Non-pigmented ciliary epithelial cell (primary cell): Measurements from ENCODE around the gene PCBP3.
"Not testable (repeated sequence)": the region's sequence is repeated elsewhere in the genome, so short reads cannot be mapped to it uniquely, and the experiment has no call there.

ENCODE experiments used
- DNase-seq: peaks from one replicate; pipeline ENCODE4 v3.0.0-alpha.2; 2010; ENCODE audit warnings: low read depth

Gene PCBP3

DNA sequence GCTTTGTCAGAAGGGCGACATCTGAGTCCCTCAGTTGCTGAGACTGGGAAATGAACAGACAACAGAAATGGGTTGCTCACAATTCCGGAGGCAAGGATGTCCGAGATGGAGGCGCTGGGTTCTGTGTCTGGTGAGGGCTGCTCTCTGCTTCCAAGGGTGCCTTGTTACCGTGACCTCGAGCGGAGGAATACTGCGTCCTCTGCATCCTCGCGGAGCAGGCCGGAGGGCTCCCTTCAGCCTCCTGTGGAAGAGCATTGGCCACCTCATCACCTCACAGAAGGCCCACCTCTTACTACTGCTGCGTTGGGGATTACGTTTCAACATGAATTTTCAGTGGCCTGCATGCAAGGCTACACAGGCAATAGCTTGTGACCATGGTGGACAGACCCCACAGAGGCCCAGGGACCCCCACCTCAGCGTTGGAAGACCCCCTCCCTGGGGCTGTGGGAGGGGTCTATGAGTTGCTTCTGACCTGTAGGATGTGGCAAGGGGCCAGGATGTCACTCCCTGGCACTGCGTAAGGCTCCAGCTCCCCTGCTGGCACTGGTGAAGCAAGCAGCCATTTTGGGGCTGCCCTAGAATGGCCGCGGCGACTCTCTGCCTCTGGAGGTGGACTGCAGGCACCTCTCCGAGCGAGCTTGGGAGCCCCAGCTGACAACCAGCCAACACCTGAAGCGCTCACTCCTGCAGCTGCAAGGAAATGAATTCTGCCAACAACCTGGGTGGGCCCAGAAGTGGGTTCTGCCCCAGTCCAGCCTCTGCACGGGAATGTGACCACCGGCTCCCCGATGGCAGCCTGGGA, 301.7 kb downstream of the PCBP3 start:
- no peak for DNase-seq

DNA sequence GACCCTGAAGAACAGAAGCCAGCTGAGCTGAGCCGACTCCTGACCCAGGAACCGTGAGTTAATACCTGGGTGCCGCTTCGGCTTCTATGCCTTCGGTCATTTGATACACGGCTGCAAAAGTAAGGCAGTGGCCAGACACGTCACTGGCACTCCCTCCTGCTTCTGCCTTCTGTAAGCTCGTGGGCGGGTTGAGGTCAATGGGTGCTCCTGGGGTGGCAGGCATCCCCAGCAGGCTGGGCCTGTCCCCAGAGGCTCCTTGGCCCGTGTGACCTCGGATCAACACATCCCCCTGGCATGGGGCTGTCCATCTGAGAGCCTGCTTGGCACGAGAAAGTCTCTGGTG, 302.3 kb downstream of the PCBP3 start:
- DNase-seq, result no peak

GRCh38 chr21:45947296-45947695, 303.8 kb downstream of the PCBP3 start:
- no peak for DNase-seq

DNA sequence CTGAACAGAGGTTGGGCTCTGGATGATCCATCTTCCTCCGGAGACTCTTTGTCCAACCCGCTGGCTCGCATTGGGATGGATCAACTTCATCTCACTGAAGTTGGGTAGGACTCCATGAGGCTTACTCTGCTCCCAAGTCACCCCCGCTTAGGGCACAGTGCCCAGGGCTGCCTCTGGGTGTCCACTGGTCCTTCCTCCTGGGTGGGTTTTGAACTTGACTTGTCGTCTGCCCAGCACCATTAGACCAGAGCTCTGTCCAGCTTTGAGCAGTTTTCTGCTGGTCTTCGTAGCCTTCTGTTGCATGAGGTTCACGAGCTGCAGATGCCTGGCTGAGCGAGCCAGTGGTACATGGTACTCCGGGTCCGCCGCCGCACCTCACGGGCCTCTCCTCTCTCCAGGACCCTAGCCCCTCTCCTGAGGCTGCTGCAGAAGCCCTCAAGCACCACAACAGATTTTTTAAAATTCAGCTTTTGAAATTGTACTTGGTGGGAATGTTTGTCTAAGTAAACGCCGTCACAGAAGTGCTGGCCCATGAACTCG, 304.3 kb downstream of the PCBP3 start:
- DNase-seq, result no peak

DNA sequence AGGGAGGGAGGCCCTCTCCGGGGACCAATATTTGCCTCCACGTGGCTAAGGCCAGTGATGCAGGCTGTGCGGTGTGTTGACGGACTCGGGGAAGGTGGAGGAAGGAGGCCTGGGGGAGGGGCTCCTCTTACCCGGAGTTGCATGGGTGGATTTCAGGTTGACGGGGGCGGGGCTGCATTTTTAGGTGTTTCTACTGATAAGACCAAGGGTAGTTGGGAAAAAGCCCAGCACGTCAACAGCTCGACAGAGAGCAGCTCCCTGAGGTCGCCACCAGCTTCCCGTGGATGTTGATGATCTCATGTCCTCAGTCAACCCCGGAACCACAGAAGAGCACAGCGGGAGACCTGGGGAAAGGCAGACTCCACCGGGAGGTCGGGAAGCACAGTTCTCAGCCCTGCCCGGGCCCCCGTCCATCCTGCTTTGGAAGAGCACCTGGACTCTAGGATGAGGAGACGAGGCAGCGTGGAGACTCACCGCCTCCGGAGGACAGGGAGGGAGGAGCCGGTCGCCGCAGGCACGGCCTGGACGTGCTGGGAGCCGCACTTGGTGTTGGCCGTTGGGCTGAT, 305.1 kb downstream of the PCBP3 start:
- DNase-seq, result no peak

GRCh38 chr21:45949928-45950739, 306.6 kb downstream of the PCBP3 start:
- no peak for DNase-seq

GRCh38 chr21:45950740-45951515, 307.4 kb downstream of the PCBP3 start:
- DNase-seq, result no peak

DNA sequence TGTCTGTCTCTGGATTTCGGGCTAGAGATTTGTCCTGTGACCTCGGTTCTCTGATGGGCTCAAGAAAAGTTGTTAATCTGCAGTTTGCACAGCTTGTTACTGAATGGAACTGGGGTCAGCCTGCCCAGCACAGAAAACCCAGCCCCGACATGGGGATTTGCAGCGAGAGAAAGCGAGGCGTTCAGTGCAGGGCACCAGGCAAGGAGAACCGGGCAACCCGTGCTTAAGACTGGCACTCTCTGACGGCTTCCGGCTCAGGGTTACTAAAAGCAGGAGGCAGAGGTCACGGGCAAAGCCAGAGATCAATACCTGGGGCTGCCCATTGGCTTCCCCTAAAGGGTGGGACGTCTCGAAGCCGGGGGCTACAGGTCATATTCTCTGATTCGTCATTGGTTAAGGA, 308.2 kb downstream of the PCBP3 start:
- DNase-seq, result no peak

DNA sequence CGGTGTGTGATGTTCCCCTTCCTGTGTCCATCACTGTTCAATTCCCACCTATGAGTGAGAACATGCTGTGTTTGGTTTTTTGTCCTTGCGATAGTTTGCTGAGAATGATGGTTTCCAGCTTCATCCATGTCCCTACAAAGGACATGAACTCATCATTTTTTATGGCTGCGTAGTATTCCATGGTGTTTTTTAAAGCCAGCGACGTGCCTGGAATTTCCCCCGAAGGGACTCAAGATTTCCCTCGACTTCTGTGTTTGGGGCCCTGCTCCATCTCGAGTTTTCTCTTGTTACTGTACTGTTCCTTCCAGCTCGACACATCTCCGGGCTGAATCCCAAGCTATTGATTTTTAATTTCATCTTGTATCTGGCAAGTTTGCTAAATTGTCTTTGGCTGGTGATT, 309.0 kb downstream of the PCBP3 start:
- not testable (repeated sequence) for DNase-seq

DNA sequence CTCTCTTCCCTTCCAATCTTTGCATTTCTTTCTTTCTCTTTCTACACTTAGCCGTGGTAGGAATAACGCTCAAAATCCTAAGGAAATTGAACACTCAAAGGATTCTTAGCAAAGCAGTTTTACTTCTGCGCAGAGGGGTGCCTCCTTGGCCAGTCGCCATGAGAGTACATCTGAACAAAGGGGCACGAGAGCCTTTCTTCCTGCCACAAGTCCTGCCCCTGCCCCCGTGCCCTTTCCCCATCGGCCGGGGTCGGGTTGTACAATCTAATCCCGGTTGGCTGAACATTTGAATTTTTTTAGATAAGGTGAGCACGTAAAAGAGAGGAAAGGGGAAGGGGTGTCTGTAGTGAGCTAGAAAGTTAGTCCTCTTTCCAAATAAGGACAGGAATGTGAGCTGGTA, 309.4 kb downstream of the PCBP3 start:
- no peak for DNase-seq

DNA sequence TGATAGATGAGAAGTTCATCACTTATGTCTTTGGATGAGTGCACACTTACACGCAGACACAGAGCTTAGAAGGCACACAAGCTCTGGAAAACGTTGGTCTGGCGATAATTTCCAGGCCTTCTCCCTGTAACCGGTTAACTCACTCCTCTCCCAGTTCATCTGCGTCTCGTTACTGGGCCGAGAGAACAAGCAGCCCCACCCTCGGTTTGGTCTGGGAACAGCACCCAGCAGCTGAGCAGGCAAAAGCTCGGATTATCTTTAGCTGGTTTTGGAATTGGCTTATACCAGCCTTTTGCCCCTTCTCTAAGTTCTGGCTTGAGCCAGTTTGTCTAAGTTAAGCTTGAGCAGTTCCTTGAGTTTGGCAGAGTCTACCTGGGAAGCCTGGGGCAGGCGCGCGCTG, 310.7 kb downstream of the PCBP3 start:
- no peak for DNase-seq

DNA sequence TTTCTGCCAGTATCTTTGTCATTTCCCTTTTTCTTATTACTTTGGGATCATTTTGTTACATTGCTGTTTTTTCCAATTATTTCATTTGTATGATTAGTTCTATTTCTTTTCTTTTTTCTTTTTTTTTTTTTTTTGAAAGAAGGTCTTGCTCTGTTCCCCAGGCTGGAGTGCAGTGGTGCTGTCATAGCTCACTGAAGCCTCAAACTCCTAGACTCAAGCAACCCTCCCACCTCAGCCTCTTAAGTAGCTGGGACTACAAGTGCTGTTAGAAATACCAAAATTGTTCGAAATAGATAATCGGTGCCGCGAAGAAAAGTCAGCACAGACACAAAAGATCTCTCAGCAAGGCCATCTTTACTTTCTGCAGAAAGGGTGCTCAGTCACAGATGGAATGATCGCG, 311.4 kb downstream of the PCBP3 start:
- DNase-seq, result no peak

DNA sequence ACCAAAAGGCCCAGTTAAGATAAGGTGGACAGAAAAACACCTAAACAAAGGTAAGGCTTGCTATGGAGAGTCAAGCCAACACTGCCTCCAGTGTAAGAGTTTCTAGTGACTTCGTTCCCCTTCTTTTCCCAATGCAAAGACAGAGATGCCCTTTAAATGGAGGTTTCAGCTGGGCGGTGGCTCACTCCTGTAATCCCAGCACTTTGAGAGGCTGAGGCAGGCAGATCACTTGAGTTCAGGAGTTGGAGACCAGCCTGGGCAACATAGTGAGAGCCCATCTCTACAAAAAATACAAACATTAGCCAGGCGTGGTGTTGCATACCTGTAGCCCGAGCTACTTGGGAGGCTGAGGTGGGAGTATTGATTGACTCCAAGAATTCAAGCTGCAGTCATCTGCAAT, 314.0 kb downstream of the PCBP3 start:
- no peak for DNase-seq

DNA sequence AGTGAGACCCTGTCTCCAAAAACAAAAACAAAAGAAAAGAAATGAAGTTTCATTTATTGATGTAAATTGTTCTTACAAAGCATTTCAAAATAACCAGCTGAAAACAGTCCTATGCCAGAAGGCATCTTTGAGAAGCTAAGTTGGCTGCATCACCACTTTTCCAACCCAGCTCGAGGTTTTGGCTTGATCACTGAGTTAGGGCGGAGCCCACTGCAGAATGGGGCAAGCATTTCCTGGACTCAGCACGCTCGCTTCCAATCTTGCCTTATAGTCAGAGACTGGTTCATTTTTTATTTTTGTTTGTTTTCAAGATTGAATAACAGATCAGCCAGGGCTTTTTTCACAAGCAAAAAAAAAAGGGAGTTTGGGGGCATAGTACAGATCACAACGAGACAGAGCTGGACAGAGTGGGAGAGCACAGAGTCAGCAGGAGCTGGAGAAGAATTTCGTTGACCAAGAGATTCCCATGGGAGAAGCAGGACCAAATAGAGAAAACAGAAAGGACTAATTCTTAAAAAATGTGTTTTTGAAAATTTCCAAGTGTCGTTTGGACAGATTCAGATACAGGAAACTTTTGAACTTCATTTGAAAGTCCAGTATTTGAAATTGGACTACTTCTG, 314.6 kb downstream of the PCBP3 start:
- no peak for DNase-seq

DNA sequence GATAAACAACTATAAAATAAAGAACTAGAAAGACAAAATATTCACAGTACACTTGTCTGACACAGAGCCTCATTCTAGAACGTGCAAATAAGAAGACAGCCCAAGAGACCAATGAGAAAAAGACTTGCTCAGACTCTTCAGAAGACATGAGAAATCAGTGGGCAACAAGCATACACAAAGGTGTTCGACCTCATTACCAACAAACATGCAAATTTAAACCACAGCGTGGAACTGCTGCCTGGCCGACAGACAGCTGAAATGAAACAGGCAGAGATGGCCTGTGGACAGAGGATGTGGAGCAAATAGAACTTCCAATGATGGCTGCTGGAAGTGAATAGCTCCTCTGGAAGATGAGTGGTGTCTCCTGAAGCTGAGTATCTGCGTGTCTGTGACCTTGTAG, 315.7 kb downstream of the PCBP3 start:
- DNase-seq, result no peak

GRCh38 chr21:45959779-45960390, 316.4 kb downstream of the PCBP3 start:
- no peak for DNase-seq

GRCh38 chr21:45961408-45961807, 317.9 kb downstream of the PCBP3 start:
- DNase-seq, result not testable (repeated sequence)

- no peak for DNase-seq
Measured at GRCh38 chr21:45962531-45963231, 319.2 kb downstream of the PCBP3 start.

DNA sequence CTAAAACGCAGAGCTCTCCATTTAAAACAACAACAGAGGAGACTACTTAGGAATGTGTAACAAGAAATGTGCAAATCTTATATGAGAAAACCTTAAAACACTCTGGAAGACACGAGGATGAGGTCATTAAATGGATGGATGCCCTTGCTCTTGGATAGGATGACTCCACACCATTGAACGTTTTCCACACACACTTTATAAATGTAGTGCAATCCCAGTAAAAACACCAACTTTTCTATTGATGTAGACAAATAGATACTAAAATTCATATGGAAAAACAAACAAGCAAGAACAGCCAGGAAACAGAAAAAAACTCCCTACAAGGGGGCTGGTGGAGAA, 319.7 kb downstream of the PCBP3 start:
- DNase-seq, result no peak

- DNase-seq, result no peak
Measured at GRCh38 chr21:45964649-45965048, 321.1 kb downstream of the PCBP3 start.
